Stimulated activated CD4-positive, alpha-beta T cell treated with anti-CD3 and anti-CD28 coated beads, TNF-alpha, amount 100 ng/mL, for 4 hours (primary cell): ENCODE measurements around the gene SULT6B1.
"Not testable (repeated sequence)": the region's sequence is repeated elsewhere in the genome, so short reads cannot be mapped to it uniquely, and the experiment has no call there.

Experiments
- DNase-seq, 3 experiments: peaks; one replicate each; pipeline ENCODE4 v3.0.0-alpha.2; 2020; ENCODE audit warnings: low read depth in 3 of 3

The SULT6B1 gene

GRCh38 chr2:37188570-37188969 is at the start of gene SULT6B1:
Gene SULT6B1, minus strand, starts transcription at chr2:37188670. Its CDS starts 30 bp downstream, at chr2:37188640.
- DNase-seq, result no peak

- no peak for DNase-seq
Measured at GRCh38 chr2:37232131-37232933, 43.9 kb upstream of the SULT6B1 start.

- DNase-seq, result peak; percentile 72 to 77 (median 73)
Measured at GRCh38 chr2:37231241-37232130, 43.0 kb upstream of the SULT6B1 start, which contains the start of the genes CEBPZ and NDUFAF7. Gene CEBPZ, minus strand, starts transcription at chr2:37231596. Its CDS starts 29 bp downstream, at chr2:37231567. Gene NDUFAF7, plus strand, starts transcription at chr2:37231658. Its CDS starts 48 bp downstream, at chr2:37231706.

- DNase-seq, result no peak
Measured at GRCh38 chr2:37230581-37230980, 42.1 kb upstream of the SULT6B1 start.

GRCh38 chr2:37228788-37229187 is 40.3 kb upstream of the SULT6B1 start:
- DNase-seq, result no peak

- no peak for DNase-seq
Measured at GRCh38 chr2:37226863-37227262, 38.4 kb upstream of the SULT6B1 start.

- DNase-seq, result not testable (repeated sequence)
Measured at GRCh38 chr2:37225129-37225528, 36.7 kb upstream of the SULT6B1 start.

- no peak for DNase-seq
Measured at GRCh38 chr2:37224063-37224462, 35.6 kb upstream of the SULT6B1 start.

GRCh38 chr2:37223131-37223530 is 34.7 kb upstream of the SULT6B1 start:
- no peak for DNase-seq

- no peak for DNase-seq
Measured at GRCh38 chr2:37219046-37219445, 30.6 kb upstream of the SULT6B1 start.

- no peak for DNase-seq
Measured at GRCh38 chr2:37215250-37215649, 26.8 kb upstream of the SULT6B1 start.

- no peak for DNase-seq
Measured at GRCh38 chr2:37211939-37212338, 23.5 kb upstream of the SULT6B1 start.

- no peak for DNase-seq
Measured at GRCh38 chr2:37211212-37211611, 22.7 kb upstream of the SULT6B1 start.

GRCh38 chr2:37206760-37207159 is 18.3 kb upstream of the SULT6B1 start:
- DNase-seq, result not testable (repeated sequence)

- no peak for DNase-seq
Measured at GRCh38 chr2:37205689-37206341, 17.3 kb upstream of the SULT6B1 start.

GRCh38 chr2:37205071-37205661 is 16.7 kb upstream of the SULT6B1 start:
- not testable (repeated sequence) for DNase-seq

- no peak for DNase-seq
Measured at GRCh38 chr2:37203708-37204107, 15.2 kb upstream of the SULT6B1 start.

GRCh38 chr2:37201766-37202165 is 13.3 kb upstream of the SULT6B1 start:
- DNase-seq, result no peak

- no peak for DNase-seq
Measured at GRCh38 chr2:37201208-37201607, 12.7 kb upstream of the SULT6B1 start.

GRCh38 chr2:37198681-37199065 is 10.2 kb upstream of the SULT6B1 start:
- DNase-seq, result no peak
